ENCODE results near the gene PLA1A.

Gene PLA1A

GRCh38 chr3:119624002-119624720 is 26.5 kb downstream of the PLA1A start:
- Histone ChIP-seq H3K27ac (no peak overlapping the region), H3K4me1 (ENCODE audit: low read depth, poor library complexity, severe bottlenecking) (no peaks in the 10 kb centered on the region), H3K36me3 (ENCODE audit: insufficient read depth) (no peaks in the 10 kb centered on the region), H4K20me1 (ENCODE audit: insufficient read depth) (no peaks in the 10 kb centered on the region), H3K9ac (no peak overlapping the region), H2AFZ (ENCODE audit: low read depth) (no peak overlapping the region), H3K4me2 (no peak overlapping the region), H3K4me3 (IDR thresholded peaks at IDR 0.05; ENCODE audit: insufficient read depth, low read depth, low read length) (no peak overlapping the region), H3K79me2 (ENCODE audit: insufficient read depth, low read depth) (no peaks in the 10 kb centered on the region), H3K27me3 (ENCODE audit: insufficient read depth, low read depth) (no peaks in the 10 kb centered on the region)
- TF ChIP-seq CTCF (conservative IDR thresholded peaks at IDR 0.05; ENCODE audit: low read depth, low read length): no peak

- no peak overlapping the region for H3K4me2 ChIP-seq
- no peak for TF ChIP-seq CTCF (conservative IDR thresholded peaks at IDR 0.05; ENCODE audit: low read depth, low read length)
- no peaks in the 10 kb centered on the region for H3K36me3 ChIP-seq (ENCODE audit: insufficient read depth)
- no peak overlapping the region for H3K4me3 ChIP-seq (IDR thresholded peaks at IDR 0.05; ENCODE audit: insufficient read depth, low read depth, low read length)
- H2AFZ ChIP-seq (ENCODE audit: low read depth): no peak overlapping the region
- H4K20me1 ChIP-seq (ENCODE audit: insufficient read depth): no peaks in the 10 kb centered on the region
- no peak overlapping the region for H3K27ac ChIP-seq
- no peaks in the 10 kb centered on the region for H3K79me2 ChIP-seq (ENCODE audit: insufficient read depth, low read depth)
- no peaks in the 10 kb centered on the region for H3K27me3 ChIP-seq (ENCODE audit: insufficient read depth, low read depth)
- peaks cover 8% of the 10 kb centered on the region for H3K4me1 ChIP-seq (ENCODE audit: low read depth, poor library complexity, severe bottlenecking)
- no peak overlapping the region for H3K9ac ChIP-seq
These were observed 27.9 kb downstream of the PLA1A start for GRCh38 chr3:119625451-119626153.

- no peak overlapping the region for H2AFZ ChIP-seq (ENCODE audit: low read depth)
- H3K9ac ChIP-seq: no peak overlapping the region
These were observed 28.5 kb downstream of the PLA1A start for GRCh38 chr3:119626196-119626595.

GRCh38 chr3:119627461-119627860 is 29.8 kb downstream of the PLA1A start:
- no peaks in the 10 kb centered on the region for H3K36me3 ChIP-seq (ENCODE audit: insufficient read depth)
- H4K20me1 ChIP-seq (ENCODE audit: insufficient read depth): no peaks in the 10 kb centered on the region
- peaks cover 14% of the 10 kb centered on the region for H3K4me1 ChIP-seq (ENCODE audit: low read depth, poor library complexity, severe bottlenecking)
- TF ChIP-seq CTCF (conservative IDR thresholded peaks at IDR 0.05; ENCODE audit: low read depth, low read length): no peak
- no peak overlapping the region for H3K27ac ChIP-seq
- no peak overlapping the region for H3K9ac ChIP-seq
- H3K27me3 ChIP-seq (ENCODE audit: insufficient read depth, low read depth): no peaks in the 10 kb centered on the region
- H2AFZ ChIP-seq (ENCODE audit: low read depth): no peak overlapping the region
- H3K4me3 ChIP-seq (IDR thresholded peaks at IDR 0.05; ENCODE audit: insufficient read depth, low read depth, low read length): no peak overlapping the region
- H3K4me2 ChIP-seq: no peak overlapping the region
- no peaks in the 10 kb centered on the region for H3K79me2 ChIP-seq (ENCODE audit: insufficient read depth, low read depth)

More at GRCh38 chr3:119626196-119626595, 28.5 kb downstream of the PLA1A start:
- Histone ChIP-seq H3K27me3 (ENCODE audit: insufficient read depth, low read depth) (no peaks in the 10 kb centered on the region), H3K79me2 (ENCODE audit: insufficient read depth, low read depth) (no peaks in the 10 kb centered on the region), H3K27ac (no peak overlapping the region), H3K36me3 (ENCODE audit: insufficient read depth) (no peaks in the 10 kb centered on the region), H3K4me2 (no peak overlapping the region), H3K4me1 (ENCODE audit: low read depth, poor library complexity, severe bottlenecking) (peaks cover 13% of the 10 kb centered on the region), H4K20me1 (ENCODE audit: insufficient read depth) (no peaks in the 10 kb centered on the region), H3K4me3 (IDR thresholded peaks at IDR 0.05; ENCODE audit: insufficient read depth, low read depth, low read length) (no peak overlapping the region)
- TF ChIP-seq CTCF (conservative IDR thresholded peaks at IDR 0.05; ENCODE audit: low read depth, low read length): no peak
